Measurements from ENCODE around the gene CALML5. TPM values are rescaled to one million over a fixed set of nuclear protein-coding genes. Genes with fewer than 3 reads are reported as not detected.

CALML5 gene
- total RNA-seq, 2 experiments from 2014 or later, result not detected

- intact Hi-C loops (cut with micrococcal nuclease), result no loop called here
- no peaks in the 10 kb centered on the region for H3K36me3 Mint-ChIP-seq (ENCODE audit: low read depth)
- TF ChIP-seq CTCF (IDR thresholded peaks at IDR 0.05), result no peak
- no peak overlapping the region for H3K4me3 Mint-ChIP-seq
- no peaks in the 10 kb centered on the region for H3K27me3 Mint-ChIP-seq
- POLR2A ChIA-PET, result no interaction called here
- H3K9me3 Mint-ChIP-seq, result no peaks in the 10 kb centered on the region
- CTCF ChIA-PET, result interaction anchor here (1.3 kb wide), 1 partner anchor 117 kb away, joined by 3 read pairs; no protein-coding TSS in a partner anchor
- ATAC-seq (no peak), DNase-seq (no peak)
- H3K27ac Mint-ChIP-seq, result no peak overlapping the region
- H3K4me1 Mint-ChIP-seq (ENCODE audit: low read depth), result peaks cover 2% of the 10 kb centered on the region
These were observed 15.2 kb downstream of the CALML5 start for GRCh38 chr10:5484205-5484604.

DNA sequence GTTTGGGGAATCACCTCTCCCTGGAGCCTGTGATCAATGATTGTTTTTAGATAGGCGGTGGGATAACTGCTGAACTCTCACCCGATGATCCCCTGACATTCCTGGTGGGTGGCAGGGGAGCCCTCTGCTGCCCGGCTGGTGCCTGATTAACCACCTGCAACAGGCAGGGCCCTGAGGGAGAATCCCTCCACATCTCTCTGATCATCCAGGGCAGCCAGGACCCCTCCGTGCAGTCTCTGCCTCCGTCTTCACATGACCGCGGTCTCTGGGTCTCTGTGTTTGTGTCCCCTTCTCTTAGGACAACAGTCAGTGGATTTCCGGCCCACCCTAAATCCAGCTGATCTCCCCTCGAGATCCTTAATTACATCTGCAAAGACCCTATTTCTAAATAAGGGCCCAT, 17.4 kb downstream of the CALML5 start:
- no peaks in the 10 kb centered on the region for H3K36me3 Mint-ChIP-seq (ENCODE audit: low read depth)
- H3K27me3 Mint-ChIP-seq, result no peaks in the 10 kb centered on the region
- POLR2A ChIA-PET, result no interaction called here
- peaks cover 2% of the 10 kb centered on the region for H3K4me1 Mint-ChIP-seq (ENCODE audit: low read depth)
- no peak overlapping the region for H3K4me3 Mint-ChIP-seq
- intact Hi-C loops (cut with micrococcal nuclease), result no loop called here
- H3K27ac Mint-ChIP-seq, result no peak overlapping the region
- CTCF ChIA-PET, result no interaction called here
- no peak for DNase-seq
- ATAC-seq, result no peak
- TF ChIP-seq CTCF (IDR thresholded peaks at IDR 0.05), result no peak
- no peaks in the 10 kb centered on the region for H3K9me3 Mint-ChIP-seq

GRCh38 chr10:5481121-5481520, 18.2 kb downstream of the CALML5 start:
- intact Hi-C loops (cut with micrococcal nuclease), result no loop called here
- no peaks in the 10 kb centered on the region for H3K9me3 Mint-ChIP-seq
- no peaks in the 10 kb centered on the region for H3K27me3 Mint-ChIP-seq
- ChIA-PET POLR2A (no interaction called here), CTCF (no interaction called here)
- no peaks in the 10 kb centered on the region for H3K36me3 Mint-ChIP-seq (ENCODE audit: low read depth)
- no peak for TF ChIP-seq CTCF (IDR thresholded peaks at IDR 0.05)
- DNase-seq (no peak), ATAC-seq (no peak)
- peaks cover 2% of the 10 kb centered on the region for H3K4me1 Mint-ChIP-seq (ENCODE audit: low read depth)
- H3K27ac Mint-ChIP-seq, result no peak overlapping the region
- H3K4me3 Mint-ChIP-seq, result no peak overlapping the region

DNA sequence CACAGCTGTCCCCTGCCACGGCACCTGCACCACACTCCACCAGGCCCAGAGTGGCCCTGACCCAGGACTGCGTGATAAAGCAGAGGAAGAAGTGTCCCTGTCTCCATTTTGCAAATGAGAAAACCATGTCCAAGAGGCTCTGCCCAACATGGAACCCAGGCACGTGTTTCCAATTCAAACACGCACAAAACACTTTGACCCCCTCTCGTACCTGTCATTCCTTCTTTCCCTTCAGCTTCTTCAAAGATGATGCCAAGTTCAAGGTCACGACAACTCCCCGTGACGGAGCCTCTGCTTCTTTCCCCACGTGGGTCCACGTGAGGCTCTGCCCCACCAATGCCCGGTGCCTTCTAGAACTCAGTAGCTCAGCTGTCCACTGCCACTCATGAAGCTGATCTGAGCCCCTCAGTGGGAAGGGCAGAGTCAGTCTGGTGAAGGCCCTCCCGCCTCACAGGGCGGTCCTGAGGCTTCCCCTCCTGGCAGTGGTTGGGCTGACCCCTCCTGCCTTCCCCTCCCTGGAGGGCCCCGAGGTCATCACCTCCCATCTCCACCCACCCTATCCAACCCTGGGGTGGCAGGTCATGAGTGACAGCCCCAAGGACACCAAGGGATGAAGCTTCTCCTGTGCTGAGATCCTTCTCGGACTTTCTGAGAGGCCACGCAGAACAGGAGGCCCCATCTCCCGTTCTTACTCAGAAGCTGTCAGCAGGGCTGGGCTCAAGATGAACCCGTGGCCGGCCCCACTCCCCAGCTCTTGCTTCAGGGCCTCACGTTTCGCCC, 19.0 kb downstream of the CALML5 start:
- Mint-ChIP-seq H3K4me1 (ENCODE audit: low read depth) (peaks cover 2% of the 10 kb centered on the region), H3K27me3 (no peaks in the 10 kb centered on the region), H3K4me3 (no peak overlapping the region), H3K9me3 (no peaks in the 10 kb centered on the region), H3K27ac (no peak overlapping the region), H3K36me3 (ENCODE audit: low read depth) (no peaks in the 10 kb centered on the region)
- no peak for TF ChIP-seq CTCF (IDR thresholded peaks at IDR 0.05)
- DNase-seq, result no peak
- ChIA-PET CTCF (interaction anchor here (1.9 kb wide), 1 partner anchor 10 kb away, joined by 4 read pairs; no protein-coding TSS in a partner anchor), POLR2A (interaction anchor here (0.6 kb wide), 1 partner anchor 18 kb away, joined by 3 read pairs; no protein-coding TSS in a partner anchor)
- ATAC-seq, result no peak
- intact Hi-C loops (cut with micrococcal nuclease), result no loop called here

DNA sequence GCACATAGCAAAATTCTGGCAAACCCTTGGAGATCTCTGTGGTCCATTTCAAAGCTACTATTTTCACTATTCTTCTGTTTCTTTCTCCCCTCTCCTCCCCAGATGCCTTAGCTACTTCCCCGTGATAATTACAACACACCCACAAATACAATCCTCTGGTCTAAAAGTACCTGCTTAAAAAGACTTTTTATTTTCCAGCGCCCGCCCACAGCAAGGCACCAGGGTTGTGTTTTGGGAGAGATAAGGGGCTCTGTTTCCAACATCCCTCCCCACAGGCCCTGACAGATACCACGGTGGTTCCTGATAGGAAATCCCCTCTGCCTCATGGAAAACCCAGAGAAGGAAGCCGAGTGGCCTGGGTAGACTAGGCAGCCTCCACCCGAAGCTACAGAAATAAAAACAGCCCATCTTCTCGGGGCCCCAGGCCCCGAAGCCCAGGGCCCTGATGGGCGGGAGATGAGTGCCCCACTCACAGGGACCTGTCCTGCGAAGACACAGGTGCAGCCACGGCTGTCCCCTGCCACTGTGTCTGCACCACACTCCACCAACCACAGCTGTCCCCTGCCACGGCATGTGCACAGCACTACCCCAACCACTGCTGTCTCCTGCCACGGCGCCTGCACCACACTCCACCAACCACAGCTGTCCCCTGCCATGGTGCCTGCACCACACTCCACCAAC, 19.7 kb downstream of the CALML5 start:
- DNase-seq (no peak), ATAC-seq (no peak)
- no peaks in the 10 kb centered on the region for H3K27me3 Mint-ChIP-seq
- no peaks in the 10 kb centered on the region for H3K36me3 Mint-ChIP-seq (ENCODE audit: low read depth)
- no peak overlapping the region for H3K27ac Mint-ChIP-seq
- H3K4me3 Mint-ChIP-seq, result no peak overlapping the region
- no peak for TF ChIP-seq CTCF (IDR thresholded peaks at IDR 0.05)
- intact Hi-C loops (cut with micrococcal nuclease), result no loop called here
- H3K4me1 Mint-ChIP-seq (ENCODE audit: low read depth), result peaks cover 2% of the 10 kb centered on the region
- ChIA-PET CTCF (interaction anchor here (1.9 kb wide), 1 partner anchor 11 kb away, joined by 4 read pairs; no protein-coding TSS in a partner anchor), POLR2A (interaction anchor here (0.6 kb wide), 1 partner anchor 17 kb away, joined by 3 read pairs; no protein-coding TSS in a partner anchor)
- H3K9me3 Mint-ChIP-seq, result no peaks in the 10 kb centered on the region

Data from activated CD8-positive, alpha-beta T cell treated with anti-CD3 and anti-CD28 coated beads for 36 hours (primary cell).